ENCODE data around the gene DUT. TPM values are rescaled to one million over a fixed set of nuclear protein-coding genes. Genes with fewer than 3 reads are reported as not detected.

Gene DUT
- total RNA-seq, 1 experiment from 2014 or later = 130 TPM

DNA sequence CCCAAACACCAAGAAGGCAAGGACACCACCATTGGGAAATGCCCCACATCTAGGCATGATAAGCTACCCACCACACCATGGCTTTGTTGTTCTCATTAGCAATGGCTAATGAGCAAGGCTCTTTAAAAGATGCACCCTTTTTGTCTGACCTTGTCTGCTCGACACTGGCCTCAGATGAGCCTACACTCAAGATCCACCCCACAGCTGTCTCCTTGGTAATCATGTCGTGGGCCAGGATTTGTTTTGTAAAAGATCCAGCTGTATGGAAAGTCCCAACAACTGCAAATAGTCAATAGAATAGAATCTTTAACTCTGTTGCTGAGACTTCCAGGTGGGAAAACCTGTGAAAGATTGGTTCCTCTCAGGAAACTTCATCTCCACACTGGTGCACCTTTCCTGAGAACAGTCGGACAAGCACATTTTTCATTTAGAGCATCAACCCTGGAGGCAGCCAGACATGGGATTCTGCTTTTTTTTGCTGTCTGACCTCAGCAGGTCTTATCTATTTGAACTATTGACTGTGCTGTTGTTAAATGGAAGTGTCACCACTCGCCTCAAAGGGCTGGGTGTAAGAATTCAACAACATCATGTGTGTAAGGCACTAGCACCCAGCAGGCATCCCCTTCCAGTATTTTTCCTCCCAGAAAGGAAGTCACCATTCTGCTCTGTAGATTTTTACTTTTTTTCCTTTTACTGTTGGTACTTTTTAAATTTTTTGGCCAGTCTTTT lies 35.5 kb downstream of the DUT start:
- intact Hi-C loops (cut with micrococcal nuclease) = no loop called here
- Histone ChIP-seq H3K79me2 (ENCODE audit: insufficient read depth, low read length) (no peaks in the 10 kb centered on the region), H4K20me1 (ENCODE audit: insufficient read depth) (no peaks in the 10 kb centered on the region), H3K36me3 (ENCODE audit: control insufficient read depth in 1 of 2, insufficient read depth in 2 of 2, low read length in 2 of 2) (no peaks in the 10 kb centered on the region), H3K9ac (ENCODE audit: low read length) (no peak overlapping the region), H3K27me3 (ENCODE audit: insufficient read depth, low read length) (no peaks in the 10 kb centered on the region), H3K27ac (ENCODE audit: low read depth, low read length) (no peak overlapping the region), H3K9me2 (ENCODE audit: insufficient read depth) (0 out of 2 replicates have a peak, but pooled peaks cover 4% of the 10 kb centered on the region), H2AFZ (ENCODE audit: low read depth, low read length, poor library complexity, severe bottlenecking) (no peak overlapping the region), H3K4me3 (replicated peaks in 1 of 2; ENCODE audit: low read depth in 1 of 2, low read length in 2 of 2) (no peak overlapping the region), H3K9me3 (ENCODE audit: control insufficient read depth in 1 of 2, insufficient read depth in 1 of 2, low read depth in 1 of 2, low read length in 2 of 2) (no peaks in the 10 kb centered on the region), H3K4me1 (ENCODE audit: control insufficient read depth in 1 of 2, insufficient read depth in 2 of 2, low read length in 2 of 2) (no peaks in the 10 kb centered on the region), H3K4me2 (ENCODE audit: low read length) (no peak overlapping the region)
- BruUV-seq (replicated peaks) = no TSS peak
- ChIA-PET POLR2A (no interaction called here), CTCF (no interaction called here), RAD21 (ENCODE audit: low non-redundant PET in 1 of 2, low total read pairs in 2 of 2, uncharacterized antibody in 2 of 2, unreplicated experiment in 2 of 2) (no interaction called here)
- no peak for ATAC-seq
- DNase-seq (ENCODE audit: low read depth, low spot score) = no peak
- no peak for TF ChIP-seq ATF3 (IDR thresholded peaks at IDR 0.05)
- no peak for TF ChIP-seq POLR2A (IDR thresholded peaks at IDR 0.05; ENCODE audit: borderline replicate concordance, extremely low read depth, insufficient read depth, insufficient read length)
- TF ChIP-seq CBX3 (IDR thresholded peaks at IDR 0.05; ENCODE audit: low read depth) = no peak
- no peak for TF ChIP-seq REST (IDR thresholded peaks at IDR 0.05; ENCODE audit: low read depth)
- no peak for TF ChIP-seq FOSL1 (IDR thresholded peaks at IDR 0.05; ENCODE audit: low read depth)
- no peak for TF ChIP-seq SP1 (IDR thresholded peaks at IDR 0.05; ENCODE audit: low read depth)
- no peak for TF ChIP-seq YY1 (IDR thresholded peaks at IDR 0.05; ENCODE audit: extremely low read depth, insufficient replicate concordance, low read depth, low read length)
- TF ChIP-seq EGR1 (IDR thresholded peaks at IDR 0.05; ENCODE audit: low read depth) = no peak
- TF ChIP-seq CEBPB (IDR thresholded peaks at IDR 0.05; ENCODE audit: low read depth) = no peak
- TF ChIP-seq RAD21 (IDR thresholded peaks at IDR 0.05; ENCODE audit: low read depth) = no peak
- no peak for TF ChIP-seq ELF1 (IDR thresholded peaks at IDR 0.05; ENCODE audit: borderline replicate concordance, low read depth)
